Measurements from ENCODE around the gene SYCE1L.
A peak's percentile ranks its signal among the peaks of the same experiment; 100 is the strongest.
"Not testable (repeated sequence)": the region's sequence is repeated elsewhere in the genome, so short reads cannot be mapped to it uniquely, and the experiment has no call there.

The SYCE1L gene

GRCh38 chr16:77199211-77199610 is at the start of gene SYCE1L:
SYCE1L (plus strand) TSS chr16:77199408; CDS start chr16:77199452, 44 bp downstream.
- in situ Hi-C loops (cut with HindIII; ENCODE audit: low pct_unique_long_range_greater_than_20kb, low sequenced_read_pairs), result no loop called here
- TF ChIP-seq JUND (IDR thresholded peaks at IDR 0.05; ENCODE audit: low read depth), result no peak
- no peak for DNase-seq (ENCODE audit: low read depth in 1 of 2, low spot score in 1 of 2)

- no peak for DNase-seq (ENCODE audit: low read depth in 1 of 2, low spot score in 1 of 2)
- TF ChIP-seq JUND (IDR thresholded peaks at IDR 0.05; ENCODE audit: low read depth), result no peak
- in situ Hi-C loops (cut with HindIII; ENCODE audit: low pct_unique_long_range_greater_than_20kb, low sequenced_read_pairs), result no loop called here
These were observed 41.7 kb upstream of the SYCE1L start for GRCh38 chr16:77157346-77158058.

- in situ Hi-C loops (cut with HindIII; ENCODE audit: low pct_unique_long_range_greater_than_20kb, low sequenced_read_pairs), result no loop called here
- TF ChIP-seq JUND (IDR thresholded peaks at IDR 0.05; ENCODE audit: low read depth), result no peak
- no peak for DNase-seq (ENCODE audit: low read depth in 1 of 2, low spot score in 1 of 2)
These were observed 40.9 kb upstream of the SYCE1L start for GRCh38 chr16:77158293-77158692.

GRCh38 chr16:77165006-77165405 is 34.2 kb upstream of the SYCE1L start:
- TF ChIP-seq JUND (IDR thresholded peaks at IDR 0.05; ENCODE audit: low read depth), result no peak
- no peak for DNase-seq (ENCODE audit: low read depth in 1 of 2, low spot score in 1 of 2)
- in situ Hi-C loops (cut with HindIII; ENCODE audit: low pct_unique_long_range_greater_than_20kb, low sequenced_read_pairs), result no loop called here

- DNase-seq (ENCODE audit: low read depth in 1 of 2, low spot score in 1 of 2); in situ Hi-C loops (cut with HindIII; ENCODE audit: low pct_unique_long_range_greater_than_20kb, low sequenced_read_pairs): not testable (repeated sequence)
These were observed 33.5 kb upstream of the SYCE1L start for GRCh38 chr16:77165536-77166236.

GRCh38 chr16:77166726-77167125 is 32.5 kb upstream of the SYCE1L start:
- in situ Hi-C loops (cut with HindIII; ENCODE audit: low pct_unique_long_range_greater_than_20kb, low sequenced_read_pairs), result no loop called here

GRCh38 chr16:77168901-77169300 is 30.3 kb upstream of the SYCE1L start:
- DNase-seq (ENCODE audit: low read depth in 1 of 2, low spot score in 1 of 2), result no peak
- TF ChIP-seq JUND (IDR thresholded peaks at IDR 0.05; ENCODE audit: low read depth), result no peak
- in situ Hi-C loops (cut with HindIII; ENCODE audit: low pct_unique_long_range_greater_than_20kb, low sequenced_read_pairs), result no loop called here

More at GRCh38 chr16:77166726-77167125, 32.5 kb upstream of the SYCE1L start:
- no peak for TF ChIP-seq JUND (IDR thresholded peaks at IDR 0.05; ENCODE audit: low read depth)
- no peak for DNase-seq (ENCODE audit: low read depth in 1 of 2, low spot score in 1 of 2)

GRCh38 chr16:77169650-77170236 is 29.5 kb upstream of the SYCE1L start:
- TF ChIP-seq JUND (IDR thresholded peaks at IDR 0.05; ENCODE audit: low read depth), result no peak
- DNase-seq (ENCODE audit: low read depth in 1 of 2, low spot score in 1 of 2), result peak in 1 of 2 experiments; percentile 68
- in situ Hi-C loops (cut with HindIII; ENCODE audit: low pct_unique_long_range_greater_than_20kb, low sequenced_read_pairs), result no loop called here

GRCh38 chr16:77170805-77171204 is 28.4 kb upstream of the SYCE1L start:
- no peak for DNase-seq (ENCODE audit: low read depth in 1 of 2, low spot score in 1 of 2)
- in situ Hi-C loops (cut with HindIII; ENCODE audit: low pct_unique_long_range_greater_than_20kb, low sequenced_read_pairs), result no loop called here
- TF ChIP-seq JUND (IDR thresholded peaks at IDR 0.05; ENCODE audit: low read depth), result no peak

- no peak for TF ChIP-seq JUND (IDR thresholded peaks at IDR 0.05; ENCODE audit: low read depth)
- DNase-seq (ENCODE audit: low read depth in 1 of 2, low spot score in 1 of 2), result peak; percentile 48 to 80
- in situ Hi-C loops (cut with HindIII; ENCODE audit: low pct_unique_long_range_greater_than_20kb, low sequenced_read_pairs), result no loop called here
These were observed 27.2 kb upstream of the SYCE1L start for GRCh38 chr16:77171745-77172635.

GRCh38 chr16:77172951-77173350 is 26.3 kb upstream of the SYCE1L start:
- no peak for DNase-seq (ENCODE audit: low read depth in 1 of 2, low spot score in 1 of 2)
- in situ Hi-C loops (cut with HindIII; ENCODE audit: low pct_unique_long_range_greater_than_20kb, low sequenced_read_pairs), result no loop called here
- TF ChIP-seq JUND (IDR thresholded peaks at IDR 0.05; ENCODE audit: low read depth), result no peak

GRCh38 chr16:77183137-77183536 is 16.1 kb upstream of the SYCE1L start:
- in situ Hi-C loops (cut with HindIII; ENCODE audit: low pct_unique_long_range_greater_than_20kb, low sequenced_read_pairs), result no loop called here
- DNase-seq (ENCODE audit: low read depth in 1 of 2, low spot score in 1 of 2), result peak in 1 of 2 experiments; percentile 6
- TF ChIP-seq JUND (IDR thresholded peaks at IDR 0.05; ENCODE audit: low read depth), result no peak

- DNase-seq (ENCODE audit: low read depth in 1 of 2, low spot score in 1 of 2); in situ Hi-C loops (cut with HindIII; ENCODE audit: low pct_unique_long_range_greater_than_20kb, low sequenced_read_pairs): not testable (repeated sequence)
These were observed 12.9 kb upstream of the SYCE1L start for GRCh38 chr16:77186298-77186697.

Data from T47D (cell line).